HepG2 (cell line): ENCODE results near the gene SMDT1. TPM values are rescaled to one million over a fixed set of nuclear protein-coding genes. Genes with fewer than 3 reads are reported as not detected.

ENCODE experiments used
- ARNT2 ChIP-seq: sonication (generic); formaldehyde crosslinking; IDR thresholded peaks from 2 replicates; pipeline ENCODE4 v1.8.0; 2022; ENCODE audit warnings: mild to moderate bottlenecking, low read depth, missing genetic modification reagents, moderate library complexity
- BCL6 ChIP-seq: IDR thresholded peaks from 2 replicates; pipeline ENCODE4 v1.6.1; 2016; ENCODE audit warnings: missing genetic modification reagents, missing compliant biosample characterization
- FOXK1 ChIP-seq: sonication (generic); formaldehyde crosslinking; IDR thresholded peaks from 2 replicates; pipeline ENCODE4 v1.4.0; 2020; ENCODE audit warnings: low read depth, missing genetic modification reagents, borderline replicate concordance
- HES4 ChIP-seq: sonication (generic); formaldehyde crosslinking; IDR thresholded peaks from 2 replicates; pipeline ENCODE4 v1.9.0; 2021; ENCODE audit warnings: mild to moderate bottlenecking, missing genetic modification reagents, borderline replicate concordance
- KMT2A ChIP-seq: sonication (generic); formaldehyde crosslinking; IDR thresholded peaks from 2 replicates; pipeline ENCODE4 v1.4.0; 2020; ENCODE audit warnings: missing genetic modification reagents
- MED13 ChIP-seq: sonication (generic); formaldehyde crosslinking; IDR thresholded peaks from 2 replicates; pipeline ENCODE4 v1.5.0; 2020; ENCODE audit warnings: missing genetic modification reagents
- MYNN ChIP-seq: sonication (generic); formaldehyde crosslinking; IDR thresholded peaks from 2 replicates; pipeline ENCODE4 v1.4.0; 2020; ENCODE audit warnings: mild to moderate bottlenecking, low read depth, missing genetic modification reagents
- RBM39 ChIP-seq: fragments of 200-400 bp; formaldehyde crosslinking; IDR thresholded peaks from one replicate; pipeline ENCODE4 v1.6.1; 2018; ENCODE audit warnings: antibody characterized with exemption, mild to moderate bottlenecking, low read depth, low read length; ENCODE audit not compliant: poor library complexity, severe bottlenecking
- RORA ChIP-seq: sonication (generic); formaldehyde crosslinking; IDR thresholded peaks from 2 replicates; pipeline ENCODE4 v1.5.0; 2020; ENCODE audit warnings: mild to moderate bottlenecking, missing genetic modification reagents, moderate library complexity
- TCF12 ChIP-seq, 2 experiments: fragments of 450-650 bp in 1 of 2; sonication (generic) in 1 of 2; formaldehyde crosslinking in 1 of 2; IDR thresholded peaks; 2 replicates each; pipeline versions ENCODE4 v1.6.1 to v1.8.0; 2017 to 2022; ENCODE audit warnings: antibody characterized with exemption in 1 of 2, mild to moderate bottlenecking in 1 of 2, missing genetic modification reagents in 1 of 2, moderate library complexity in 1 of 2
- TCF7 ChIP-seq: sonication (generic); IDR thresholded peaks from 2 replicates; pipeline ENCODE4 v1.6.1; 2016; ENCODE audit warnings: antibody characterized with exemption, low read depth
- ZNF160 ChIP-seq: sonication (generic); formaldehyde crosslinking; IDR thresholded peaks from 2 replicates; pipeline ENCODE4 v1.8.0; 2022; ENCODE audit warnings: mild to moderate bottlenecking, inconsistent platforms, missing genetic modification reagents
- ZNF484 ChIP-seq: sonication (generic); formaldehyde crosslinking; IDR thresholded peaks from 2 replicates; pipeline ENCODE4 v1.5.1; 2020; ENCODE audit warnings: mild to moderate bottlenecking, low read depth, missing genetic modification reagents, borderline replicate concordance
- ZNF652 ChIP-seq: IDR thresholded peaks from 2 replicates; pipeline ENCODE4 v1.6.1; 2016; ENCODE audit warnings: low read depth, borderline replicate concordance
- polyA plus RNA-seq, 8 experiments: library from polyadenylated mRNA; depleted of rRNA in 3 of 8; stranded (reverse) in 7 of 8; unstranded in 1 of 8; fragments of >200 nt; fragmentation: Illumina TruSeq in 4 of 8; extraction: Trizol in 4 of 8; gene quantifications; 2 replicates each; pipeline versions ENCODE4 v1.2.1 to v1.2.3, GENCODE V29; 2011 to 2016; ENCODE audit warnings: low read depth in 4 of 8, missing spikeins in 1 of 8, mixed read lengths in 1 of 8; ENCODE audit not compliant: insufficient read depth in 1 of 8
- total RNA-seq, 5 experiments: library from RNA; depleted of rRNA; stranded (reverse); fragments of >200 nt; fragmentation: Illumina TruSeq; extraction: Trizol; gene quantifications; 2 replicates each; pipeline ENCODE4 v1.2.3, GENCODE V29; 2016; ENCODE audit warnings: low read depth in 1 of 5
- TF ChIP-seq, protein P1 (sequence below): sonication (generic); formaldehyde crosslinking; IDR thresholded peaks from 2 replicates; pipeline ENCODE4 v1.8.1; 2023; ENCODE audit warnings: missing genetic modification reagents, inconsistent platforms, borderline replicate concordance
- TF ChIP-seq, protein P2 (sequence below): sonication (generic); formaldehyde crosslinking; IDR thresholded peaks from 2 replicates; pipeline ENCODE4 v1.5.0; 2020; ENCODE audit warnings: missing genetic modification reagents
- TF ChIP-seq, protein P3 (sequence below): sonication (generic); formaldehyde crosslinking; IDR thresholded peaks from 2 replicates; pipeline ENCODE4 v1.5.0; 2020; ENCODE audit warnings: missing genetic modification reagents
- TF ChIP-seq, protein P4 (sequence below): sonication (generic); formaldehyde crosslinking; IDR thresholded peaks from 2 replicates; pipeline ENCODE4 v1.4.0; 2020; ENCODE audit warnings: low read depth, missing genetic modification reagents

Gene SMDT1
- total and polyA plus RNA-seq, 2 of the 13 experiments (the other 11 are each of a cell fraction or from before 2014, with no cell fraction given), result 8.3 to 26.6 TPM

DNA sequence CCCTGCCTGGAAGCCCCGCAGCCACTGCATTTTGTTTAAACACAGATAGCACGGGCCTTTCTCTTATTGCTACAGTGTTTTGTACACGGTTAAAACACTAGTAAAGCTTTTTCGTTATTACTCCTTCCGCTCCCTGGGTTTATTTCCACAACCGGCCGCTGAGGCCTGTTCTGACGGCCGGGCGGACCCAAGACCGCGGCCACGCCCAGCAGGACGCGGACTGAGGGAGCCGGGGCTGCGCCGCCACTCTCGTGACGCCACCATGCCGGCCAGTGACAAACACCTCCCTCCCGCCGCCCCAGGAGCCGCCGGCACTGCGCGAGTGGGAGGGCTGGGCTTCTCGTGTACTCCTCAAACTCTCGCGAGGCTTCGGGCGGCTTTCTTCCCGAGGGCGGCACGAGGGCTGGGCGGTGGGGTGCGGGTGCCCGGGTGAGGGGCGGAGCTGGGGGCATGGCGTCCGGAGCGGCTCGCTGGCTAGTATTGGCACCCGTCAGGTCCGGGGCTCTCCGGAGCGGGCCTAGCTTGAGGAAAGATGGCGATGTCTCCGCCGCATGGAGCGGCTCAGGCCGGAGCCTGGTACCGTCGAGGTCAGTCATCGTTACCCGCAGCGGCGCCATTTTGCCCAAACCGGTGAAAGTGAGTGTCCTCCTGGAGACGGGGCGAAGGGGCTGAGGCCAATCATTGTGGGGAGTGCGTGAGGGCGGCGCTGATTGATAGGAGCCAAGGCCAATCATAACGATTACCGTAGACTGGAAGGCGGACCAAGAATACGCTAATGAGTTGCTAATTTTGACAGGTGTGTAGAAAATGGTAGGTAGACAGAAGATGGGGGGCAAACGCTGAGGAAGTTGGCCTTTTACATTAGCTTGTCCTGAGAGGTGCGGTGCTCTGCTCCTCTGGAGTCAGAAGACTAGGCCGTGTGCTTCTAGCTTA, at the start of gene SMDT1 (continued):
- TF ChIP-seq, protein P1, sequence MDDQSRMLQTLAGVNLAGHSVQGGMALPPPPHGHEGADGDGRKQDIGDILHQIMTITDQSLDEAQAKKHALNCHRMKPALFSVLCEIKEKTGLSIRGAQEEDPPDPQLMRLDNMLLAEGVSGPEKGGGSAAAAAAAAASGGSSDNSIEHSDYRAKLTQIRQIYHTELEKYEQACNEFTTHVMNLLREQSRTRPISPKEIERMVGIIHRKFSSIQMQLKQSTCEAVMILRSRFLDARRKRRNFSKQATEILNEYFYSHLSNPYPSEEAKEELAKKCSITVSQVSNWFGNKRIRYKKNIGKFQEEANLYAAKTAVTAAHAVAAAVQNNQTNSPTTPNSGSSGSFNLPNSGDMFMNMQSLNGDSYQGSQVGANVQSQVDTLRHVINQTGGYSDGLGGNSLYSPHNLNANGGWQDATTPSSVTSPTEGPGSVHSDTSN, result 0 out of 2 replicates have a peak, but pooled peaks have one; percentile 52
- TF ChIP-seq BCL6 (CRISPR knock-in tag), result peak; percentile 49
- TF ChIP-seq MYNN (CRISPR knock-in tag), result peak; percentile 94
- TF ChIP-seq KMT2A (CRISPR knock-in tag), result peak; percentile 71
- TF ChIP-seq, protein P2, sequence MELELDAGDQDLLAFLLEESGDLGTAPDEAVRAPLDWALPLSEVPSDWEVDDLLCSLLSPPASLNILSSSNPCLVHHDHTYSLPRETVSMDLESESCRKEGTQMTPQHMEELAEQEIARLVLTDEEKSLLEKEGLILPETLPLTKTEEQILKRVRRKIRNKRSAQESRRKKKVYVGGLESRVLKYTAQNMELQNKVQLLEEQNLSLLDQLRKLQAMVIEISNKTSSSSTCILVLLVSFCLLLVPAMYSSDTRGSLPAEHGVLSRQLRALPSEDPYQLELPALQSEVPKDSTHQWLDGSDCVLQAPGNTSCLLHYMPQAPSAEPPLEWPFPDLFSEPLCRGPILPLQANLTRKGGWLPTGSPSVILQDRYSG (CRISPR knock-in tag), result peak; percentile 49; the same call in 1 of the 2 replicates
- no peak; the same call in 1 of the 2 replicates for TF ChIP-seq ZNF652 (CRISPR knock-in tag)
- no peak for TF ChIP-seq TCF7
- TF ChIP-seq, protein P3, sequence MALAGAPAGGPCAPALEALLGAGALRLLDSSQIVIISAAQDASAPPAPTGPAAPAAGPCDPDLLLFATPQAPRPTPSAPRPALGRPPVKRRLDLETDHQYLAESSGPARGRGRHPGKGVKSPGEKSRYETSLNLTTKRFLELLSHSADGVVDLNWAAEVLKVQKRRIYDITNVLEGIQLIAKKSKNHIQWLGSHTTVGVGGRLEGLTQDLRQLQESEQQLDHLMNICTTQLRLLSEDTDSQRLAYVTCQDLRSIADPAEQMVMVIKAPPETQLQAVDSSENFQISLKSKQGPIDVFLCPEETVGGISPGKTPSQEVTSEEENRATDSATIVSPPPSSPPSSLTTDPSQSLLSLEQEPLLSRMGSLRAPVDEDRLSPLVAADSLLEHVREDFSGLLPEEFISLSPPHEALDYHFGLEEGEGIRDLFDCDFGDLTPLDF (CRISPR knock-in tag), result peak; percentile 52; the same call in 1 of the 2 replicates
- peak; percentile 42; the same call in 1 of the 2 replicates for TF ChIP-seq FOXK1 (CRISPR knock-in tag)
- peak; percentile 84 for TF ChIP-seq RBM39
- no peak for TF ChIP-seq ZNF484
- TF ChIP-seq TCF12 (IDR thresholded peaks at IDR 0.05), result no peak
- no peak; the same call in 1 of the 2 replicates for TF ChIP-seq TCF12 (CRISPR knock-in tag; IDR thresholded peaks at IDR 0.05)
- TF ChIP-seq ARNT2 (CRISPR knock-in tag), result peak; percentile 66; the same call in 1 of the 2 replicates
- no peak for TF ChIP-seq RORA (CRISPR knock-in tag)
- TF ChIP-seq MED13 (CRISPR knock-in tag), result peak; percentile 39; the same call in 1 of the 2 replicates
- TF ChIP-seq, protein P4, sequence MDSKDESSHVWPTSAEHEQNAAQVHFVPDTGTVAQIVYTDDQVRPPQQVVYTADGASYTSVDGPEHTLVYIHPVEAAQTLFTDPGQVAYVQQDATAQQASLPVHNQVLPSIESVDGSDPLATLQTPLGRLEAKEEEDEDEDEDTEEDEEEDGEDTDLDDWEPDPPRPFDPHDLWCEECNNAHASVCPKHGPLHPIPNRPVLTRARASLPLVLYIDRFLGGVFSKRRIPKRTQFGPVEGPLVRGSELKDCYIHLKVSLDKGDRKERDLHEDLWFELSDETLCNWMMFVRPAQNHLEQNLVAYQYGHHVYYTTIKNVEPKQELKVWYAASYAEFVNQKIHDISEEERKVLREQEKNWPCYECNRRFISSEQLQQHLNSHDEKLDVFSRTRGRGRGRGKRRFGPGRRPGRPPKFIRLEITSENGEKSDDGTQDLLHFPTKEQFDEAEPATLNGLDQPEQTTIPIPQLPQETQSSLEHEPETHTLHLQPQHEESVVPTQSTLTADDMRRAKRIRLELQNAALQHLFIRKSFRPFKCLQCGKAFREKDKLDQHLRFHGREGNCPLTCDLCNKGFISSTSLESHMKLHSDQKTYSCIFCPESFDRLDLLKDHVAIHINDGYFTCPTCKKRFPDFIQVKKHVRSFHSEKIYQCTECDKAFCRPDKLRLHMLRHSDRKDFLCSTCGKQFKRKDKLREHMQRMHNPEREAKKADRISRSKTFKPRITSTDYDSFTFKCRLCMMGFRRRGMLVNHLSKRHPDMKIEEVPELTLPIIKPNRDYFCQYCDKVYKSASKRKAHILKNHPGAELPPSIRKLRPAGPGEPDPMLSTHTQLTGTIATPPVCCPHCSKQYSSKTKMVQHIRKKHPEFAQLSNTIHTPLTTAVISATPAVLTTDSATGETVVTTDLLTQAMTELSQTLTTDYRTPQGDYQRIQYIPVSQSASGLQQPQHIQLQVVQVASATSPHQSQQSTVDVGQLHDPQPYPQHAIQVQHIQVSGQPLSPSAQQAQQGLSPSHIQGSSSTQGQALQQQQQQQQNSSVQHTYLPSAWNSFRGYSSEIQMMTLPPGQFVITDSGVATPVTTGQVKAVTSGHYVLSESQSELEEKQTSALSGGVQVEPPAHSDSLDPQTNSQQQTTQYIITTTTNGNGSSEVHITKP (CRISPR knock-in tag), result peak; percentile 34; the same call in 1 of the 2 replicates
- TF ChIP-seq HES4 (CRISPR knock-in tag), result 0 out of 2 replicates have a peak, but pooled peaks have one; percentile 14
- 0 out of 2 replicates have a peak, but pooled peaks have one; percentile 35 for TF ChIP-seq ZNF160 (CRISPR knock-in tag)
